ENCODE data around the gene FLRT2. TPM values are rescaled to one million over a fixed set of nuclear protein-coding genes. Genes with fewer than 3 reads are reported as not detected.

FLRT2 gene
- total and polyA plus RNA-seq, 2 donors (not counting 1 experiment from before 2014, with no cell fraction given): not detected

- H3K4me1 ChIP-seq (ENCODE audit: control insufficient read depth in 2 of 2, insufficient read depth in 2 of 2, low read length in 2 of 2): no peaks in the 10 kb centered on the region
- H3K4me3 ChIP-seq (ENCODE audit: control extremely low read depth in 1 of 5, extremely low read depth in 1 of 5, insufficient read depth in 1 of 5, low read depth in 2 of 5, low read length in 4 of 5): no peak overlapping the region
- no peak overlapping the region for H3K4me3 Mint-ChIP-seq
- H3K79me2 ChIP-seq (ENCODE audit: control insufficient read depth, insufficient read depth, low read length): no peaks in the 10 kb centered on the region
- no peaks in the 10 kb centered on the region for H3K4me1 Mint-ChIP-seq
- no peaks in the 10 kb centered on the region for H3K9me3 ChIP-seq (ENCODE audit: control extremely low read depth in 1 of 3, control insufficient read depth in 2 of 3, insufficient read depth in 1 of 3, low read length in 2 of 3)
- POLR2A ChIA-PET: no interaction called here
- H3K36me3 ChIP-seq (replicated peaks in 1 of 2; ENCODE audit: control extremely low read depth in 1 of 2, control insufficient read depth in 1 of 2, extremely low read depth in 1 of 2, insufficient read depth in 2 of 2, low read length in 1 of 2): no peaks in the 10 kb centered on the region
- no peak overlapping the region for H3K9ac ChIP-seq (ENCODE audit: low read length)
- no peak overlapping the region for H3K27ac ChIP-seq (ENCODE audit: low read length in 2 of 2)
- ATAC-seq (ENCODE audit: low read depth) (no peak), DNase-seq (no peak)
- no CpG with 5 or more reads among the region's 2 CpGs for WGBS (ENCODE audit: insufficient coverage)
- H3K27me3 Mint-ChIP-seq: no peaks in the 10 kb centered on the region
- H2AFZ ChIP-seq (ENCODE audit: insufficient read depth, low read depth, low read length, poor library complexity, severe bottlenecking): no peak overlapping the region
- no peaks in the 10 kb centered on the region for H3K9me3 Mint-ChIP-seq (ENCODE audit: insufficient read depth)
- CTCF ChIA-PET: no interaction called here
- TF ChIP-seq CTCF (IDR thresholded peaks at IDR 0.05): no peak
- no peak for TF ChIP-seq EZH2 (IDR thresholded peaks at IDR 0.05; ENCODE audit: borderline replicate concordance, insufficient read depth, low read depth, low read length, poor library complexity, severe bottlenecking)
- no peaks in the 10 kb centered on the region for H4K20me1 ChIP-seq (ENCODE audit: control insufficient read depth, insufficient read depth, low read length, poor library complexity, severe bottlenecking)
- no peaks in the 10 kb centered on the region for H3K27me3 ChIP-seq (replicated peaks in 1 of 4; ENCODE audit: control extremely low read depth in 1 of 4, control insufficient read depth in 3 of 4, insufficient read depth in 4 of 4, low read length in 3 of 4)
- intact Hi-C loops (cut with micrococcal nuclease): no loop called here
- H3K27ac Mint-ChIP-seq: no peak overlapping the region
- no peak overlapping the region for H3K4me2 ChIP-seq (replicated peaks; ENCODE audit: low read depth, low read length, poor library complexity, severe bottlenecking)
Observed at GRCh38 chr14:85578930-85579329, 49.0 kb downstream of the FLRT2 start.

DNA sequence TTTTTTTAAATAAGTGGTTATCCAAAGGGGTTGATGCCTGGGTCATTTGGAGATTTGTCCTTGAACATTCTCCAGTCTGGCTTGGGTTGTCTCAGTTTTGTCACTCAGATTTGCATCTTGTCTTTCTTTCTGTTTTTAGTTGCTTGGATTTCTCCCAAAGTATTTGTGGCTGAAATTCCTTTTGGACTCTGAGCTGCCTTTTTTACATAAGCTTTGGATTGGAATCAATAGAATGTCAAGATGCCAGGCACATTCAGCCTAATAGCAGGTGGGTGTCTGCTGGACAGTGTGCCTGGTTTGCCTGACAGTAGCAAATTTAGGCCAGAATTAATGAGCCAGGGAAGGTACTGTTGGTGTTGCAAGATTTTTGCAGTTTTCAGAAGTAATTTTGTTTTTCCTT, 50.0 kb downstream of the FLRT2 start:
- no peak for ATAC-seq (ENCODE audit: low read depth)
- Histone ChIP-seq H3K4me2 (replicated peaks; ENCODE audit: low read depth, low read length, poor library complexity, severe bottlenecking) (no peak overlapping the region), H3K27ac (ENCODE audit: low read length in 2 of 2) (no peak overlapping the region), H3K79me2 (ENCODE audit: control insufficient read depth, insufficient read depth, low read length) (no peaks in the 10 kb centered on the region), H4K20me1 (ENCODE audit: control insufficient read depth, insufficient read depth, low read length, poor library complexity, severe bottlenecking) (no peaks in the 10 kb centered on the region), H3K36me3 (replicated peaks in 1 of 2; ENCODE audit: control extremely low read depth in 1 of 2, control insufficient read depth in 1 of 2, extremely low read depth in 1 of 2, insufficient read depth in 2 of 2, low read length in 1 of 2) (no peaks in the 10 kb centered on the region), H3K27me3 (replicated peaks in 1 of 4; ENCODE audit: control extremely low read depth in 1 of 4, control insufficient read depth in 3 of 4, insufficient read depth in 4 of 4, low read length in 3 of 4) (no peaks in the 10 kb centered on the region), H3K9me3 (ENCODE audit: control extremely low read depth in 1 of 3, control insufficient read depth in 2 of 3, insufficient read depth in 1 of 3, low read length in 2 of 3) (no peaks in the 10 kb centered on the region), H3K9ac (ENCODE audit: low read length) (no peak overlapping the region), H3K4me1 (ENCODE audit: control insufficient read depth in 2 of 2, insufficient read depth in 2 of 2, low read length in 2 of 2) (no peaks in the 10 kb centered on the region), H2AFZ (ENCODE audit: insufficient read depth, low read depth, low read length, poor library complexity, severe bottlenecking) (no peak overlapping the region), H3K4me3 (ENCODE audit: control extremely low read depth in 1 of 5, extremely low read depth in 1 of 5, insufficient read depth in 1 of 5, low read depth in 2 of 5, low read length in 4 of 5) (no peak overlapping the region)
- Mint-ChIP-seq H3K27me3 (no peaks in the 10 kb centered on the region), H3K27ac (no peak overlapping the region), H3K4me3 (no peak overlapping the region), H3K9me3 (ENCODE audit: insufficient read depth) (no peaks in the 10 kb centered on the region), H3K4me1 (no peaks in the 10 kb centered on the region)
- no peak for DNase-seq
- no peak for TF ChIP-seq EZH2 (IDR thresholded peaks at IDR 0.05; ENCODE audit: borderline replicate concordance, insufficient read depth, low read depth, low read length, poor library complexity, severe bottlenecking)
- TF ChIP-seq CTCF (IDR thresholded peaks at IDR 0.05): no peak
- CTCF ChIA-PET: no interaction called here
- intact Hi-C loops (cut with micrococcal nuclease): no loop called here
- POLR2A ChIA-PET: no interaction called here

All from B cell (primary cell).